ENCODE results near the gene PRRG1.
"Not testable (repeated sequence)": the region's sequence is repeated elsewhere in the genome, so short reads cannot be mapped to it uniquely, and the experiment has no call there.

PRRG1 gene

DNA sequence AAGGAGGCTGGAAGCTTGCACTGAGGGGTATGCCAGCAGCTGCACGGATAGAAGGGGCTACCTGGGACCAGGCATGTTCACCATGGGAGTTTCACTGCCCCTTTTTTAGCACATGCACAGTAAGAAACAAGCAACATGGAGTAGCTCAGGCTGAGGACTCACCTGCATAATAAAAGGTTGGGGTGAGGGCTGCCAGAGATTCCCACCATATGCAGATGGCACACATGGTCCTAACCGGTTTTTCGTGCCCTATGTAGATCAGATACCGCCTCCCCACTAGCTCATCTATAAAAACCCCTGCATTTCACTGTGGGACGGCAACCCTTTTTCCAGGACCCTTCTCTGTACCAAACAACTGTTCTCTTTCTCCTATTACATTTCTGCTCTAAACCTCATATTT lies 125.3 kb downstream of the PRRG1 start:
- no peak for DNase-seq

DNA sequence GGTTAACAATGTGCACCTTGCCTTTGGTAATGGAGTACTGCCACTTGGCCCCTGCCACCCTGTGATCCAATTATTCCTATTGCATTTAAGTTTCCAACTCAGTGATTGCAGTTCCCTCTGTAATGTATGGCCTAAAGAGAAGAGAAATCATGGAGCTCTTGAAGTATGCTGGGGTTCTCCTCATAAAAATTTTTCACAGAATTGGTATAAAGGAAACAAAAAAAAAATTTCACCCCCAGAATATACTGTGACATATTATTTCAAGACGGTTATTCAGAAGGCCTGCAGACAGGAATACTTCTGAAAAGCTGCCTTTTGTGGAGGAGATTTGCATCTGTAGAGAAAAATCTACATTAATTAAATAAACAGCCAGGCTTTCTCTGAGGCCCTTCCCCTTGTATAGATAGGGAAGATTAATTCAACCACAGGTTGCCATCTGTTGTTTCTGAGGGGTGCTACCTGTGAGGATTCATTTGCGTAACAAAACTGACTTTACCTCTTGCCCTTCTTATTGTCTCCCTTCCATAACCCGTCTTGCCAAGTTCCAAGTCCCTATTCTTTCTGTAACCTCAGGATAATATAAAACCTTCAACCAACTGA lies 127.5 kb downstream of the PRRG1 start:
- no peak for DNase-seq

DNA sequence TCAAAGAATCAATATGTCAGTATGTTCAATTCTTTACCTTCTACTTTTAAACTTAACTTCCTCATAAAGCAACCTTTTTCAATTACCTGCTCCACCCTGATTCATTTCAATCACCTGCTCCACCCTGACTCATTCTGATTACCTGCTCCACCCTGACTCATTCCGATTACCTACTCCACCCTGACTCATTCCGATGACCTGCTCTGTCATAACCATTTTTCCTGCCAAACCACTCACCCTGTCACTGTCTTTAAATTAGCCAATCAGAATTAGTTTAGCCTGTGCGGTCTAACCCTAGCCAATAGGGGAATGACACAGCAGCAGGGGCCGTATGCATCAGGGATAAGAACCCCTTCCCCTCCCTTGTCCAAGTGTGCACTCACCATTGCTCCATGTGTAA lies 135.2 kb downstream of the PRRG1 start:
- DNase-seq, result not testable (repeated sequence)

DNA sequence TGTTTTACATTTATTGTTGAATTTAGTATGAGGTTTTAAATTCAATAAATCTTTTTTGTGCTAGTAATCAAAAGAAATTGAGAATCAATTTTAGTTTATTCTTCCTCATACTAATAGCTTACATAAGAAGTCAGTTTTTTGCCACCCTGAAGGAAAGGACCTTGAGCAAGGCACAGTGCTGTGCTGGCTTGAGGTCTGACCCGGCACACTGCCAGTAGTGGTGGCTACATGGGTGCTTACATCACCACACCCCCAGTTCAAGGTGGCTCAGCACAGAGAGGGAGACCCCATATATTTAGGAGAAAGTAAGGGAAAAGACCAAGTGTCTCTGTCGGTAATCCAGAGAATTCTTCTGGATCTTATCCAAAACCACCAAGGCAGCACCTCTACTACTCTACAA lies 136.3 kb downstream of the PRRG1 start:
- DNase-seq, result no peak

DNA sequence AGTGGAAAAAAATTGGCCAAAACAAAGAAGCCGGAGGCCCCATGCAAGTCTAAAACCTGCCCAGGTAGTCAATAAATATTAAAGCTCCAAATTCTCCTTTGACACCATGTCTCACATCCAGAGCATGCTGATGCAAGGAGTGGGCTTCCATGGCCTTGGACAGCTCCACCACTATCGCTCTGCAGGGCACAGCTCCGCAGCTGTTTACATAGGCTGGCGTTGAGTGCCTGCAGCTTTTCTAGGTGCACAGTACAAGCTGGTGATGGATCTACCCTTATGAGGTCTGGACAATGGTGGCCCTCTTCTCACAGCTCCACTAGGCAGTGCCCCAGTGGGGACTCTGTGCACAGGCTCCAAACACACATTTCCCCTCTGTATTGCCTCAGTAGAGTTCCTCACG lies 138.1 kb downstream of the PRRG1 start:
- DNase-seq, result no peak

DNA sequence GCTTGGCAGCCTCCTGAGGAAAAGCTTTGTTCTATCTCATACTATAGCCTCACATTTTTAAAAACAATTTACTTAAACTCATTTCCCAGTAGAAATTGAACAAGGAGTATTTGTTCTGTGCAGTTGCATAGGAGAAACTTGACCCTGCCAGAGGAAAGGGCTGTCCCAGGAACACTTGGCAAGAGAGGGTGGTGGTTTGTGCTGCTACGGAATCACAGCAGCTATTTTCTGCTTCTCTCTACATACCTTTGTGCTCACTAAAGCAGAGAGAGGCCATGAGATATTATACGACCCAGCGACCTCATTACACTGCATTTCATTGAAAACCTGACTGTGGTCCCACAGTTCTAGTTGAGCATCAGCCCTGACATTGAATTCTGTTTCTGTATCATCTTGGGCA lies 139.2 kb downstream of the PRRG1 start:
- DNase-seq, result no peak

DNA sequence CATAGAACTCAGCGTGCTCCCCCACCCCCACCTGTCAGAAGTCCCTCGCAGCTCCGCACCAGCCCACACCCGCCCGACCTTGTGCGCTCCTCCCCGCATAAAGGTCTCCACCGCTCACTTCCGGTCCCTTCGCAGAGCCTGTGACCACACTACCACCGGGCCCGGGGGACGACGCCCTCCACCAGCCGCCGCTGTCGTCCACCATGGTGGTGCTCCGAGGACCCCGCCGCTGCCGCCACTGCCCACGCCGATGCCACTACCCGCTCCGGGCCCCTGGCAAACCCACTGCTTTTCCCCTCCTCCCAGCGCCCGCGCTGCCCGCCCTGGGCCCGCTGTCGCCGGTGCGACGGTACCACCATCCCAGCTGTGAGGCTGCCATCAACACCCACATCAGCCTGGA lies 142.5 kb downstream of the PRRG1 start:
- no peak for DNase-seq

DNA sequence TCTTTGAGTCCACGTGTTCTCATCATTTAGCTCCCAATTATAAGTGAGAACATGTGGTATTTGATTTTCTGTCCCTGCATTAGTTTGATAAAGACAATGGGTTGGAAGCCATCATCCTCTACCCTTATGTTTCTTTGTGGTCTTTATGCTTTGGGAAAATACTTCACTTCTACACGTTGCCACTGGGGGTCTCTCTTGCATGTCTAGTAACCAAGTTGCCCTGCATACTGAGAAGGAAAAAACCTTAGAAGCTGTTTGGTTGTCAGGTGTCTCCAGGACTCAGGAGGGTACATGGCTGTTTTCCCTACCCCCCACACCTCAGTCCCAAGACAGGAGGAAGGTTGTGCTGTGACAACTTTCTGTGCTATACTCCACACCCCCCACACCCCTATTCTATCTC lies 146.6 kb downstream of the PRRG1 start:
- not testable (repeated sequence) for DNase-seq

DNA sequence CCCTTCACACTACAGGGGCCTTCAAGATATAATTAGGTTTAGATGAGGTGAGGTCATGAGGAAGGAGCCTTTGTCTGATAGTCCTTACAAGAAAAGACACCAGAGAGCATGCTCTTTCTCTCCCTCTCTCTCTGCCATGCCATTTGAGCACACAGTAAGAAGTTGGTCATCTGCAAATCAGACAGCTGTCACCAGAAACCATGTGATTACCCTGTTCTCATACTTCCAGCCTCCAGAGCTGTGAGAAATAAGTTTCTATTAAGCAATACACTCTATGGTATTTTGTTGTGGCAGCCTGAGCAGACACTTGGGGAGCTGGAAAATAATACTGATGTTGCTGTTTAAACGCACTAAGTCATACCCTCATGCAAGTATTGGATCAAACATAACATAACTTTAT lies 148.0 kb downstream of the PRRG1 start:
- not testable (repeated sequence) for DNase-seq

DNA sequence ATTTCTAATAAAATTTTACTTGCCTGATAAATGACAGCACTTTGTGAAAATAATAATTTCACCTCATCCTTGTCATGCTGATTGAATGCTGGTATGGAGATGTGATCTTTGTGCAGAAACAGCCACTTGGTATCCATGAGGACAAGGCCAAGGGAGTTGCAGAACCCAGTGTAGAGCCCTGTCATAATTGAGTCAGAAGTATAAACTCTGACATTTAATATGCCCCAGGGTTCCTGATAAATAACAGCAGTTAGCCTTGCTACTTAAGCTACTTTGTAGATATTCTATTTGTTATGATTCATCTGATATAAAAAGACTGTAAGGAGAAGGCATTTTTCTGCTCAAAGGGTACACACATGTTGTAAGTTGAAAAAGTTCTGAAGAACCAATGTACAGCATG lies 149.2 kb downstream of the PRRG1 start:
- not testable (repeated sequence) for DNase-seq

DNA sequence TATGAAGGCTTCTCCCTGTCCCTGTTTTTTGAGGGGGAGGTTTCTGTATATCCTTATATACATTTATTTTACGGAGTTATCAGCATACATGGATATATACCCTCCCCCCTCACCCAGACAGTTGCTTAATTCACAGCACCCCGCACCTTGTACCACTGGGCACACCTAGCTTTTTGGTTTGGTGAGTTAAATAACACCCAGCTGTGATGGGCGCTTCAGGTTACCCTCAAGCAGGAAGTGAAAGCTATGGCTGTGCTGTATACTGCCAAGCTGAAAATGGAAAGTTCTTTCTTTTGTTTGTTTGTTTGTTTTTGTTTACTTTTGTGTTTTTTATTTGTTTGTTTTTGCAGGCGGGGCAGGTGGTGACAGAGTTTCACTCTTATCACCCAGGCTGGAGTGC lies 150.5 kb downstream of the PRRG1 start:
- DNase-seq, result not testable (repeated sequence)

DNA sequence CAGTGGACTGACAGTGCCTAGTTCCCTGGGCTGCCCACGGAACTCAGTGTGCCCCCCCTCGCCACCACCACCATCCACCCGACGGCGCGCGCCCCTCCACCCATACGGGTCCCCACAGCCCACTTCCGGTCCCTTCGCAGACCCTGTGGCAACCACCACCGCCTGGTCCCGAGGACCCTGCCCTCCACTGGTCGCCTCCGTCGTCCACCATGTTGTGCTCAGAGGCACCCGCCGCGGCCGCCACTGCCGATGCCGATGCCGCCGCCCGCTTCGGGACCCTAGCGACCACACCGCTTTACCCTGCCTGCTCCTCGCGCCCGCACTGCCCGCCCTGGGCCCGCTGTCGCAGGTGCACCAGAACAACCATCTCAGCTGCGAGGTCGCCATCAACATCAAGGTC lies 155.8 kb downstream of the PRRG1 start:
- no peak for DNase-seq
